ENCODE data around the gene CYP4V2.

Gene CYP4V2

DNA sequence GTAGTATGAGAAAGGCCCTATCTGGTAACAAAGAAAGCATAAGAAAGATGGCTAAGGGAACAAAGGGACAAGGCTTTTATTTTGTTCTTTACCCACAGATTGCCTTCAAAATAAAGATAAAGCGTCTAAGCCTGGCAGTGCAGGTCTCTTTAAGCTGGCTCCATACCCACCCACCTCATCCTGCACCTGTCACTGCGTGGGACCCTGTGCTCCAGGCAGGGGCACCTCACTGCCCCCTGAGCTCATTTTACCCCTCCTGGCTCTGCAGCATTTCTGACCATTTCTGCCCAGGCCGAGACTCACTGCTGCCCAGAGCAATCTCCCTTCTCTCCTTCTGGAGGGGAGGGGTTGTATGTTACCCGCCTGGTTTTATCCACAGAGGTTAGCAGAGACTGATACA lies 1.7 kb upstream of the CYP4V2 start:
- no peak for DNase-seq

DNA sequence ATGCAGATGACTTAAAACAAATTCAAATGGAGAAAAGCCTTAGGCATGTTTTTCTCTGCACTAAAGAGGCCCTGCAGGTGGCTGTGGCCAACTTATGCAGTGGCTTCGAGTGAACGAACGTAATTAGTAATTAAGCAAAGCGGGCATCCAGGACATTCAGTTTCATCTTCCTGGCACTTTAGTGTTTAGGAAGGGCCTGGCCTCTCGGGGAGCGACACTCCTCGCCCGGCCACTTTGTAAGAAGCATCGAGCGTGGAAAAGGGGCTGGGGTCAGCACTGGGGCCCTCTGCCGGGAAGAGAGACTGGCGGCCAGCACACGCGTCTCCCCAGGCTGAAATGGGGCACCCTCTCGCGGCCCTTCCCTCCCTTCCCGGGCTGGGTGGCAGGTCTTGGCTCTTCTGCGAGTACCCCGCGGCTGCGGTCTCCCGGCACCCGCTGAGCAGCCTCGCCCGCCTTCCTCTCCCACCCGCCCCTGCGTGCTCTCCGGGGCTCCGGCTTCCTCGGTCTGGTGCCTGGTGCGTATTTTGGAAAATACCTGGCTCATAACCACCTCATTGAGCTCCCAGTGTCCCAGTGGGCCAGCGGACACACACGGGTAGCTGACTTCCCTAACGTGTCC lies 677 bp upstream of the CYP4V2 start:
- peak; percentile 47 for DNase-seq

DNA sequence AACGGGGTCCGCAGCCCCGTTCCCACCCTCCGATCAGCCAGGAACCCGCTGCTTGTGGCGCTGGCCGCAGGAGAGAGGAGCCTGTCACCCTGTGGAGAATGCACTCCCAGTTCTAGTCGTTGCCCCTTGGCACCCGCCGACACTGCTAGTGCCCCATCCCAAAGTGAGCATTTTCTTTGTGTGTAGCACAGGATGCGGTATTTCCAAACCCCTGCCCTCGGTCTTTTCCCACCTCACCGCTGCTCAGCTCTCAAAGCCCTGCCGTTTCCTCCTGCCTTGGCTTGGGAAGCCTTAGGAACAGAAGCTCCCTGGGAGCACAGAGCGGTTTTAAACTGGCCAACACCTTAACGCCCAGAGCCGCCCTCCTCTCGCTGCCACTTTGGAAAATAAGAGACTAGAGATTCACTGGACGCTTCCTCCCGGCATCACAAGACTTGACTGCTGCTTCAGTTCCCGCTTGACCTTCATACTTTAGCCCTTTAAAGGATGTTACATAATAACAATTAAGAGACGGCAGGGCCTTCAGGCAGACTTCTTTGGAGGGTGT lies 772 bp downstream of the CYP4V2 start:
- DNase-seq: no peak

DNA sequence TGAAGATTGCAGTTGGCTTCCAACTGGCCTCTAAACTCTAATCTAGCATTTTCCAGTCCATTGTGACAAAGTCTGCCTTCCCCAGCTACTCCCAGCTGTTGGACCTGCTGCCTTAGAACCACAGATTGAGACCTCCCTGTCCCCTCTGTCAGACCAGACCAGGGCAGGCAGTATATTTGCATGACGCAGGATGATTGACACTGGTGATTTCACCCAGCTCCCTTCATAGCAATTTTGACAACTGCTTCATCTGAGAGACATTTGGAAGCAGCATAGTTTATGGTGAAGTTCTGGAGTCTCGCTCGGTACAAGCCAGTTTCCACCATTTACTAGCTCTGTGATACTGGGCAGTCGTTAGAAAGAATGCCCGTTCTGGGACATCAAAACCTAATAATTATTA lies 2.5 kb downstream of the CYP4V2 start:
- no peak for DNase-seq

DNA sequence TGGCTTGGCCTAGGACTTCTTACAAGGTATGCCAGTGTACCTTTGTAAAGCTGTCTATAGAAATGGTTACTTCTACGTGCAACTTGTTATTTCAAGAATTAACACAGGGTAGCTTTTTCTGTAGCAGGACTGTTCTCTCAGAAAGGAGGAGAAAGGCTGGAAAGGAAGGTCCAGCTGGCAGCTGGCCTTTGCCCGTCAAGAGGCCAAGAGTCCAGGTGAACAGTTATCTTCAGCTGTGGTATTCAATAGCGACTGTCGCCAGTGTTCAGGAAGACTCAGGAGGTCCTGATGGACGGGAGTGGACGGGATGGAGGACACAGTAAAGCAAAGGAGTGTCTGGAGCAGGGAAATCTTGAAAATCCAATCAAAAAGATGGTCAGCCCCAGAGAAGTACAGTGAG lies 4.7 kb downstream of the CYP4V2 start:
- no peak for DNase-seq

DNA sequence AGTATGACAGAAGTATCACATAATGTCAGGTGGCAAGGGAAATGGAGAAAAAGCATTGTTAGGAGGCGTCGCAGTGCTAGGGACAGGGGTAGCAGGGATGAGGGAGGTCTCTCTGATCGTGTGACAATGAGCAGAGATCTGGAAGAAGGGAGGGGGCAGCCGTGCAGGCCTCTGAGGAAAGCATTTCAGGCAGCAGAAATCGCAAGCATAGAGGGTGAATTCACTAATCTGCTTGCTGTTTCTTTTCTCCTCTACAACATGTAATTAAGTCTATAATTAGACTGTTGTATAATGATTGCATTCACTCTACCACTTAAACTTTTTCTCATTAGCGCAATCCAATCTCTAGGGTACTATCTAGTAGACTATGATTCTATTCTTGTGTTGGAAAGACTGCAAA lies 9.1 kb downstream of the CYP4V2 start:
- no peak for DNase-seq

DNA sequence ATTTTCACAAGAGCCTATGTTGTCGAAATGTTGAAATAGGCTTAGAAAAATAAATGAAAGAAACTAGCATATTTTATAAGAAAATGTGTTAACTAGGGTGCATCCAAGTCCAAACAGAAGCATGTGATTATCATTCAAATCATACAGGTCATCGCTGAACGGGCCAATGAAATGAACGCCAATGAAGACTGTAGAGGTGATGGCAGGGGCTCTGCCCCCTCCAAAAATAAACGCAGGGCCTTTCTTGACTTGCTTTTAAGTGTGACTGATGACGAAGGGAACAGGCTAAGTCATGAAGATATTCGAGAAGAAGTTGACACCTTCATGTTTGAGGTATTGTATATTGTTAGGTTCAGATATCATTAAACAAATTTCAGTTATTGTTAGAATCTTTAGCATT lies 9.6 kb downstream of the CYP4V2 start:
- DNase-seq: no peak

DNA sequence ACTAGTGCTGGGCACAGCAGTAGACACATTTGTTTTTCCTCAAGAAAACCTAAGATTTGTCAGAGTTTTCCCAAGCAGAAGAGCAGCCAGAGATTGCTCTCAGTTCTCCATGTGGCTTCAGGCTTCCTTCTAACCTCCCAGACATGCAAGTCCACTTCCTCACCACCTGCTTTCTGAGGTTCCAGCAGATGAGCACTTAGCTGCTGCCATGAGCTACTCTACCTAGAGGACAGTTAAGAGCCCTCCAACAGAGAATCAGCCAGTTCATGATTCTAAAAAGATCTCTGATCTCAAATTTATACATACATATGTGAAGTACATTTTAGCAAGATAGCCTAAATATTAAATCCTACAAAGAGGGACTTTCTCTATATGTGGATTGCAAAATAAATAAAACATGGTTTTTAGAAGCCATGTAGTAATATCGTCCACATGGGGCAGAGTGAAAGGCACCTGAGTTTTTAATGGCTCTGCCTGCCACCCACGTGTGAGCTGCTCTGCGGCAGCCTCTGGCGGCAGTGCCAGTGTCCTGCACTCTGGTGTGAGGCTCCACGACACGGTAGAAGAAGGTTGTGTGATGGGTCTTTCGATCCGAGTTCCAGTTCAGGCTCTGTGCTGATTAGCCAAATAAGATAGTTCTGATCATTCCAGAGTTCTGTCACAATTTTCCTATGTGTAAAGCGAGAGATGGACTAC lies 10.3 kb downstream of the CYP4V2 start:
- peak; percentile 55 for DNase-seq

DNA sequence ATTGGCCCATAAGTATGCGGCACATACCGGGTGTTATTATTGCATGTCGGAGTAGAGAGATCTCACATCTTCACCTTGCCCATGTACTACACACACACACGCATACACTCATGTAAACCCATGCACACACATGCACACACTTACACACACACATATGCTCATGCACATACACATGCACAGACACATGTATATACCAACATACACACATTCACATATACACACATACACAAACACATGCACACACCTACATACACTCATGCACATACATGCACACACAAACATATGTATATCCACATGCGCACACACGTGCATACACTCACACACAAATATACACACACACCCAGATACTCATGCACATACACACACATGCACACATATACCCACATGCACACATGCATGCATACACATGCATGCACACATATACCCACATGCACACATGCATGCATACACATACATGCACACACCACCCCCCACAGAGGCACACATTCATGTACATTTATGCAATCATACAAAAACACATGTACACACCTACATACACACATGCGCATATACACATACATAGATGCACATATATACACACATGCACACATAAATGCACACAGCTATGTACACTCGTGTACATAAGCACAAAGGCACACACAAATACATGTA lies 11.2 kb downstream of the CYP4V2 start:
- no peak for DNase-seq

DNA sequence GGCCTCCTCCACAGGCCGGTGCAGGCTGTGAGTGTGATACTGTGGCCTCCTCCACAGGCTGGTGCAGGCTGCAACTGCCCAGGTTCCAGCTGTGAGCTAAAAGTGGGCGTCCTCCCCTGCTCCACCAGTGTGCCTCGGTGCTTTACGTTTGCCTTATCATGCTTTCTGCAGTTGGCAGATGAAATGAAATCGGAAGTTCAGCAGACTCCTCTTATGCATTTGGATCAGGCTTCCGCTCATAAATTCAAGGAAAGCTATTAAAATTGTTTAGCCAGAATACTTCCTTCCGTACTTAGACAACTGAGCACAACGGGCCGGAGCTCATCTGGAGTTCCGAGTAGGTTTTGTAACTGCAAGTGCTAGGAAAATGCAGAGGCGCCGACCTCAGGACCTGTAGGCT lies 12.0 kb downstream of the CYP4V2 start:
- DNase-seq: no peak

DNA sequence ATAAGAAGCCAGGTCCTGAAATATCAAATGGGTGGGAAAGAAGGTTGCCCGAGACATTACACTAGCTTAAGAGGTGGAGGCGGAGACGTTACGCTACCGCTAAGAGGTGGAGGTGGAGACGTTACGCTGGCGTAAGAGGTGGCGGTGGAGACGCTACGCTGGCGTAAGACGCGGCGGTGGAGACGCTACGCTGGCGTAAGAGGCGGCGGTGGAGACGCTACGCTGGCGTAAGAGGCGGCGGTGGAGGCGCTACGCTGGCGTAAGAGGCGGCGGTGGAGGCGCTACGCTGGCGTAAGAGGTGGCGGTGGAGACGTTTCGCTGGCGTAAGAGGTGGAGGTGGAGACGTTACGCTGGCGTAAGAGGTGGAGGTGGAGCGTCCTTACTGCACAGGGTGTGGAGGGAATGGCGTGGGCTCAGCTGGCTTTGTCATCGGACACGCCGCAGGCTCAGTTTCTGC lies 12.8 kb downstream of the CYP4V2 start:
- DNase-seq: no peak

DNA sequence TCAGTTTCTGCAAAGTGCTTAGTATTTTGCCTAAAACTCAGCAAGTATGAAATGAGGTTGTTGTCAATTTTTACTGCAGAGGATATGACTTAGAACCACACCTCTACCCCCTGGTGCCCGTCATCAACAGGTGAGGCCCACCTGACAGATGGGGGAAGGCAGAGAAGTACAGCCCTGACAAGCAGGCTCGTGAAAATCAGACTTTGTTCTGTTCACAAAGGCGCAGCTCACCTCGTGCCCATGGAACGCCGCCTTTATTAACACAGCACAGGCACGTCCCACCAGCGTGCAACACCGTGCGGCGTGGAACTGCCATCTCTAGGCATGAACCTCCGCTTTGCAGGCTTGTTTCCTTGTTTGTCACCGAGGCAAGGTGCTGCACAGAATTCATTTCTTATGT lies 13.3 kb downstream of the CYP4V2 start:
- DNase-seq: no peak

DNA sequence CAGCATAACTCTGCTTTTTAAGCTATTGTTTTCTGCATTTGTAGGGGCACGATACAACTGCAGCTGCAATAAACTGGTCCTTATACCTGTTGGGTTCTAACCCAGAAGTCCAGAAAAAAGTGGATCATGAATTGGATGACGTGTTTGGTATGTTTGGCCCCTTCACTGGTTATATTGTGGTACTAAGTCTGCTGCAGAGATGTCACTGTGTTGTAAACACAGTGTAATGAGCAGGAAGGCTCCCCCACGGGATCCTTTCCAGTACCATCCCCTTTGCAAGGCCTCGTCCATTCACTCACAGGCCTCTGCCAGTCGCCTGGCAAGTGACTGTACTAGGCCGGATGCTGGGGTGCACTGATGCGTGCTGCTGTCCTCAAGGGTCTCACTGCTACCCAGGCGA lies 13.8 kb downstream of the CYP4V2 start:
- no peak for DNase-seq

DNA sequence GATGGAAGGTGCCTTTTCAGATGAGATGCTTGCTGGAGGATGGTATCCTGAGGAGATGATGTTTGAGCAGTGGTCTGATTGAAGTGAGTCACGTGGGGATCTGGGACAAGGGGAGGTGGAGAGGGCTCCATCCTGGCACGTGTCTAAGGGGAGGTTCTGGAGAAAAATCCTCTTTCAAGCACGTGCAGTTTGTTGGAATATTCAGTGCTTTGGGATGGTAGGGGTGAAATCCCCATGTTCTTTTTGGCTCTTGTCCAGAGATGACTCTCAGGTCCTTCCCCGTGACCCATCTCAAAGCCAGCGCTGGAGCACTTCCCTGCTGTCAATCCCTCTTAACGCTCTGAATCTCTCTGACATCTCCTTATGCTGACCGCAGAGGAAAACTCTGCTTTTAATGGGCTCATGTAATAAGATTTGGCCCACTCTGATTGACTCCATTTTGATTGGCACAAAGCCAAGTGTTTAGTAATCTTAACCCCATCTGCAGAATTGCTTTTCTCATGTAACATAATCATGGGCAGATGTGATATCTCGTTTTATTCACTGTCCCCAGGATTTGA lies 25.2 kb downstream of the CYP4V2 start:
- no peak for DNase-seq

DNA sequence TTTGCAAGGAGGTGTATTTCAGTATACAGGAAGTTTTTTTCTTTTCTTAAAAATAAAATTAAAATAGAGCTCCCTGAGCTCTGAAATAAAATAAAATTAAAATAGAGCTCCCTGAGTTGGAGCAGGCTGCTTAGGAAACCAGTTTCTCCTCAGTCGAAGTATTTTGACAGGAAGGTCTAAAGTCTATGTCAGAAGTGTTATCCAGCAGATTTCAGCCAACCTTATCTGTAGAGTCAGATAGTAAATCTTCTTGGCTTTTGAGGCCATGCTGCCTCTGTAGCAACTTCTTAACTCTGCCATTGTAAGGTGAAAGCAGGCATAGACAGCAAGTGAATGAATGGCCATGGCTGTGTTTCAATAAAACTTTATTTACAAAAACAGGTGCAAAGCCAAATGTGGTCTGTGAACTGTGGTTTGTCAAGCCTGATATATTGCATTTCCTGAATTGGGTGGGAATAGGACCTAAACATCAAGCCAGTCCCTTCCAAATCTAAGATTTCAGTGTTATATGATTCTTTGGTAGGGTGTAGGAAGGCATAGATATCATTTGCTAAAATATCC lies 26.4 kb downstream of the CYP4V2 start:
- DNase-seq: no peak

DNA sequence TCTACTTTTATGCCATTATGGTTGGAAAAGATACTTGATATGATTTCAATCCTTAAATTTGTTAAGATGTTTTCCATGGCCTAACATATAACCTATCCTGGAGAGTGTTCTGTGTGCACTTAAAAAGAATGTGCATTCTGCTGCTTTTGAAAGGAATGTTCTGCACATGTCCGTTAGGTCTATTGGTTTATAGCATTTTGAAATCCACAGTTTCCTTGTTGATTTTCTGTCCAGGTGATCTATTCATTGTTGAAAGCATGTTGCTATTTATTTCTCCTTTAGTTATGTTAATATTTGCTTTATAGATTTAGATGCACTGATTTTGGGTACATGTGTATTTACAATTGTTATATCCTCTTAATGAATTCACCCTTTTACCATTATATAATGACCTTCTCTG lies 30.3 kb downstream of the CYP4V2 start:
- DNase-seq: no peak

DNA sequence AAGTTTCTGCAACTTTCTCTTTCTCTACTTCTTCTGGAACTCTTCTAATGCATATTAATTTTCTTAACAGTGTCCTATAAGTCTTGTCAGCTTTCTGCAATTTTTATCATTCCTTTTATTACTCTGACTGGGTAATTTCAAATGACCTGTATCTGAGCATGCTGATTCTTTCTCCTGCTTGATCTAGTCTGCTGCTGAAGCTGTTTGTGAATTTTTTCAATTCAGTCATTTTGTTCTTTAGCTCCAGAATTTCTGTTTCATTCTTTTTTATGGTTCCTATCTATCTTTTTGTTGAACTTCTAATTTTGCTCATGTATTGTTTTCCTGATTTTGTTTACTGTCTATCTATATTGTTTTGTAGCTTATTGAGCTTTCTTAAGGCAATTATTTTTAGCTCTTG lies 34.5 kb downstream of the CYP4V2 start:
- DNase-seq: no peak

DNA sequence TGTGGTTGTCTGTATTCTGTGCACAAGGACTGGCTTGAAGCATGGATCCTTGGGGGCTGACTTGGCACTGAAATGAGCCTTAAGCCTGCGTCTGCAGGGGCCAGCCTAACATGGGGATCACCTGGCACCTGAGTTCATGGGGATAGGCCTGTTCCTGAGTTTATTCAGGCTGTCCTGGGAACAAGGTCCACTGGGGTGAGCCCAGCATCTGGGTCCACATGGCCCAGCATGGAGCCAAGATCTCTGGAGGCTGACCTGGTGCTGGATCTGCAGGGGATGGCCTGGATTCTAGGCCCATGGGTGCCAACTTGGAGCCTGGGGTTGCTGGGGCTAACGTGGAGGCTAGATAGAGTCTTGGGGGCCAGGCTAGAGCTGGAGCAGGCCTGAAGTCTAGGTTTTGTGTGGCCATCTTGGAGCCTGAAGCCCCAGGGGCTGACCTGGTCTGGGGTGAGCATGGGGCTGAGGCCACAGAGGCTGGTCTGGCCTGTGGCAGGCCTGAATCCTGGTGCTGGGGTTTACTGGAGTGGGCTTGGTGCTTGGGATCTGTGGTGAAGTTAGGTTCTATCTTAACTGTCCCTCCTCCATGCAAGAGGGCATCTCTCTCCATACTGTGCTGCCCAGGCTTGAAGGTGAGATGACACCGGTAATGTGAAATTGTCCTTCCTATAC lies 35.3 kb downstream of the CYP4V2 start:
- no peak for DNase-seq

DNA sequence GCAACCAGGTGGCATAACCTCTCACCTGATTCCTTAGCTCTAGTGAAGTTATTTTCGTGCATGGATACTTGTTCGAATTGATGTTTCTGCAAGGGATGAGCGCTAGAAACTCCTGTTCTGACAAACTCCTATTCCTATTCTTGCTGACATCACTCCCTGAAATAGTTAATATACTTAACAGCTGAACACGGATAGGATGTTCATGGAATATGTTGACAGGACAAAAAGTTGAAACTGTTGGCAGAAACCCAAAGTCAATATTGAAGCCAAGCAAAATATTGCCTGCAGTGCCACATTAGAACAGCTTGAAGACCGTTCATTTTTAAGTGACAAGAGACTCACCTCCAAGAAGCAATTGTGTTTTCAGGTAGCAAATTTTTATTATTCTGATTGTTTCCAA lies 35.9 kb downstream of the CYP4V2 start, which contains the start of gene KLKB1:
Gene KLKB1, plus strand, starts transcription at position 287 of the 400 bp plus-strand sequence. CDS start 689 bp downstream, outside the sequence.
- no peak for DNase-seq

DNA sequence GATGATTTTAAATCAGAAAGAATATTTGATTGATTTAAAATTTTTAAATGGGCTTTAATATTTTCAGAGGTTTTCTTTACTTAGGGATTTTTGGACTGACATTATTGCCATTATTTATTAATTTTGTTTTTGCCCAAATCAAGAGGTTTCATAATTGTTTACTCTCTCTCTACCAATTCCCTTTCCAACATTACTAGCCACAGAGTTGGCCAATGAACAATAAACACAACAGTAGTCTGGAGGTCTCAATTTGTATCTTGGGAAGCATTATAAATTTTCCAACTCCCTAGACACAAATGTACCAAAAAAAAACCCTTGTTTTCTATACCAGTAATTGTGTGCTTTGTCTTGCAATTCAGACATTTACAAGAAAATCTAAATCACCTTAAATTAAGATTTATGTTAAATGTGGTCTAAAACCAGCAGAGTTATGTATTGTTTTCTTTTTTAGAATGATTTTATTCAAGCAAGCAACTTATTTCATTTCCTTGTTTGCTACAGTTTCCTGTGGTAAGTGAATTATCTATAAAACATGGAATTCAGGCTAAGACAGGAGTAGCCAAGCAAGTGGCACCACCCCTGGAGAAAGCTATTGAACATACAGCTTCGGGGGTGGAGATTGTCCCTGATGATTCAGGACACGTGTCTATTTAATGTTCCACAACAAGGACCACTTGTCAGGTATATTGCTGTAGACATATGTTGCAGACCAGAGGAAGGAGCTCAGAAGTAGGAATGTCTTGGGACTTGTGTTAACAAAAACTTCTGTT lies 36.6 kb downstream of the CYP4V2 start:
- DNase-seq: no peak

DNA sequence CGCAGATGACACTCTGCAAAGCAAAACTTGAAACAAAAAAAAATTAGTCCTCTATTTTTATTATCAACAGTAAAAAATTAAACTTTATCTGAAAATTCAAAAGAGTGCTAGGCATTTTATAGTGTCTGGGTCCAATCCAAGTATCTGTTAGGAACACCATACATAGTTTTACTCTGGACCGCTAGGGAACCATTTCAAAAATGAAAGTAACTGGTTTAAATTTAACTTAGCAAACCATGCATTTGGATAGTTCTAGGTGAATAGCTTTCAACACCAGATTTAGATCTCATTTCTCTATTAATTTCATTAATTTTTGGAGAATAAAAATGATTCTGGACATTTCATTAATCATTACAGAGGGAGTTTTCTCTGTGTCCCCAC lies 37.1 kb downstream of the CYP4V2 start:
- no peak for DNase-seq

DNA sequence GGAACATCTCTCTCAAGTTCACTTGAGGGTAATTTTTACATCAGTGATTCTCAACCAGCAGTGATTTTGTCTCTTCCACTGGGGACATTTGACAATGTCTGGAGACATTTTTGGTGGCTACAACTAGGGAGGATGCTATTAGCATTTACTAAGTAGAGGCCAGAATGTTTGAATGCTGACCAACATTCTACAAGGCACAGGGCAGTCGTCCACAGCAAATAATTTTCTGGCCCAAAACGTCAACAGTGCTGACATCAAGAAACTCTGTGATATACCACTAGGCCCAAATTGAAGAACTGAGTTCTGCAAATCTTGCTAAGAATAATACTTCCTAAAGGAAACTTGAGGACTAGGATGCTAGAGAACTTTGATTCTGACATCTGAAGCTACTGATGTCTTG lies 43.0 kb downstream of the CYP4V2 start:
- DNase-seq: no peak
